Dendritic cell treated with granulocyte-macrophage colony-stimulating factor and Interleukin-4, amounts not matched to agents 40 ng/mL and 50 ng/mL, for 4 days (primary cell): ENCODE measurements around the gene FAM50B.

Experiments
- H3K27ac Mint-ChIP-seq: one replicate; pipeline ENCODE4 v1.8.0; 2022; ENCODE audit warnings: mild to moderate bottlenecking, mixed read lengths
- H3K27me3 Mint-ChIP-seq: one replicate; pipeline ENCODE4 v1.8.0; 2022; ENCODE audit warnings: mild to moderate bottlenecking, mixed read lengths
- H3K36me3 Mint-ChIP-seq: one replicate; pipeline ENCODE4 v1.8.0; 2022; ENCODE audit warnings: low read depth, mixed read lengths
- H3K4me1 Mint-ChIP-seq: one replicate; pipeline ENCODE4 v1.8.0; 2022; ENCODE audit warnings: low read depth, mixed read lengths
- H3K4me3 Mint-ChIP-seq: one replicate; pipeline ENCODE4 v1.8.0; 2022; ENCODE audit warnings: mild to moderate bottlenecking, moderate library complexity, mixed read lengths
- H3K9me3 Mint-ChIP-seq: one replicate; pipeline ENCODE4 v1.8.0; 2022; ENCODE audit warnings: mixed read lengths
- intact Hi-C: fragments of 100-400 bp; cut with micrococcal nuclease; formaldehyde crosslinking; loops from one replicate; pipeline ENCODE4 v1.15.0; 2022

FAM50B gene

DNA sequence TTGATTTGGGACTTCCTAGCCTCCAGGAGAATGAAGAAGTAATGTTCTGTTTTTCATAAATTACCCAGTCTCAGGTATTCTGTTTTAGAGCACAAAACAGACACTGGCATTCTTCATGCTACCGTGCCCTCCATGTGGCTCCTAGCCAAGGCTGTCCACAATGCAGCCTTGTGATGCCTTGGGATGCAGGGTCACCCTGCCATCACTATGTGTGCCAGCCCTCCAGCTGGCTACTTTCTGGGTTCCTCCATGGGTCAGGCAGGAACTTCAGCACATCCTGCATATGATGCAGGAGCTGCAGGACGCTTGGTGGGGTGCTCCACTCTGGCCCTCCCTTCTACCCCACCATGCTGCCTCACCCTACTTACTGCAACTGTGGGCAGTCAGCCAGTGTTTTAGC lies 38.0 kb upstream of the FAM50B start:
- H3K27ac Mint-ChIP-seq: no peak overlapping the region
- H3K36me3 Mint-ChIP-seq: no peaks in the 10 kb centered on the region
- peaks cover 7% of the 10 kb centered on the region for H3K4me1 Mint-ChIP-seq
- H3K4me3 Mint-ChIP-seq: no peak overlapping the region
- H3K27me3 Mint-ChIP-seq: peaks cover 16% of the 10 kb centered on the region
- no peaks in the 10 kb centered on the region for H3K9me3 Mint-ChIP-seq
- intact Hi-C loops: no loop called here

- Mint-ChIP-seq H3K36me3 (no peaks in the 10 kb centered on the region), H3K9me3 (no peaks in the 10 kb centered on the region), H3K27ac (no peak overlapping the region), H3K4me1 (peaks cover 7% of the 10 kb centered on the region), H3K27me3 (peaks cover 16% of the 10 kb centered on the region), H3K4me3 (no peak overlapping the region)
- intact Hi-C loops: no loop called here
Measured at GRCh38 chr6:3812596-3812995, 36.6 kb upstream of the FAM50B start.

GRCh38 chr6:3813150-3813780 lies 35.9 kb upstream of the FAM50B start:
- intact Hi-C loops: no loop called here
- Mint-ChIP-seq H3K36me3 (no peaks in the 10 kb centered on the region), H3K4me1 (peaks cover 7% of the 10 kb centered on the region), H3K27ac (no peak overlapping the region), H3K27me3 (peaks cover 16% of the 10 kb centered on the region), H3K9me3 (no peaks in the 10 kb centered on the region), H3K4me3 (no peak overlapping the region)

- no peaks in the 10 kb centered on the region for H3K36me3 Mint-ChIP-seq
- H3K9me3 Mint-ChIP-seq: no peaks in the 10 kb centered on the region
- intact Hi-C loops: no loop called here
- H3K27ac Mint-ChIP-seq: no peak overlapping the region
- peaks cover 7% of the 10 kb centered on the region for H3K4me1 Mint-ChIP-seq
- no peak overlapping the region for H3K4me3 Mint-ChIP-seq
- H3K27me3 Mint-ChIP-seq: peaks cover 16% of the 10 kb centered on the region
Measured at GRCh38 chr6:3813918-3814317, 35.3 kb upstream of the FAM50B start.

DNA sequence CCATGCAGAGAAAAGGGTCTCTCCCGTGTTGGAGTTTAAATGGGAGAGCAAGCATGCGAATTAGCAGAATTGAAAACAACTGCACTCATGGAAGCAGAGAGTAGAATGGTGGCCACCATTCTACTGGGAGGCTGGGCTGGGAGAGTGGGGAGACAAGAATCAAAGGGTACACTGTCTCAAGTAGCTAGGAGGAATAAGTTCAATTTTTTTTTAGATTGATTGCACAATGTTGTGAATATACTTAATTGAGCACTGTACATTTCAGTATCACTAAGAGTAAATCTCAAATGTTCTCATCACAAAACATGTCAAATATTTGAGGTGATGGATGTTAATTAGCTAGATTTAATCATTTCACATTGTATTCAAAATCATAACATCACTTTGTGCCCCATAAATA lies 34.6 kb upstream of the FAM50B start:
- H3K27ac Mint-ChIP-seq: no peak overlapping the region
- intact Hi-C loops: no loop called here
- no peaks in the 10 kb centered on the region for H3K9me3 Mint-ChIP-seq
- no peak overlapping the region for H3K4me3 Mint-ChIP-seq
- peaks cover 16% of the 10 kb centered on the region for H3K27me3 Mint-ChIP-seq
- no peaks in the 10 kb centered on the region for H3K36me3 Mint-ChIP-seq
- H3K4me1 Mint-ChIP-seq: peaks cover 7% of the 10 kb centered on the region

- peaks cover 7% of the 10 kb centered on the region for H3K4me1 Mint-ChIP-seq
- H3K9me3 Mint-ChIP-seq: no peaks in the 10 kb centered on the region
- H3K27me3 Mint-ChIP-seq: peaks cover 15% of the 10 kb centered on the region
- H3K27ac Mint-ChIP-seq: no peak overlapping the region
- no peak overlapping the region for H3K4me3 Mint-ChIP-seq
- intact Hi-C loops: no loop called here
- H3K36me3 Mint-ChIP-seq: no peaks in the 10 kb centered on the region
Measured at GRCh38 chr6:3816251-3816650, 32.9 kb upstream of the FAM50B start.

GRCh38 chr6:3819161-3820110 lies 29.7 kb upstream of the FAM50B start:
- H3K9me3 Mint-ChIP-seq: no peaks in the 10 kb centered on the region
- no peak overlapping the region for H3K27ac Mint-ChIP-seq
- no peaks in the 10 kb centered on the region for H3K4me1 Mint-ChIP-seq
- intact Hi-C loops: no loop called here
- no peak overlapping the region for H3K4me3 Mint-ChIP-seq
- H3K36me3 Mint-ChIP-seq: no peaks in the 10 kb centered on the region
- peaks cover under 1% of the 10 kb centered on the region for H3K27me3 Mint-ChIP-seq

- Mint-ChIP-seq H3K4me1 (no peaks in the 10 kb centered on the region), H3K27me3 (peaks cover 2% of the 10 kb centered on the region), H3K36me3 (no peaks in the 10 kb centered on the region), H3K27ac (no peak overlapping the region), H3K4me3 (no peak overlapping the region), H3K9me3 (no peaks in the 10 kb centered on the region)
- intact Hi-C loops: no loop called here
Measured at GRCh38 chr6:3820563-3820962, 28.6 kb upstream of the FAM50B start.

GRCh38 chr6:3822747-3823445 lies 26.3 kb upstream of the FAM50B start:
- intact Hi-C loops: no loop called here
- Mint-ChIP-seq H3K27ac (no peak overlapping the region), H3K27me3 (peaks cover 2% of the 10 kb centered on the region), H3K9me3 (no peaks in the 10 kb centered on the region), H3K4me3 (no peak overlapping the region), H3K36me3 (no peaks in the 10 kb centered on the region), H3K4me1 (no peaks in the 10 kb centered on the region)

DNA sequence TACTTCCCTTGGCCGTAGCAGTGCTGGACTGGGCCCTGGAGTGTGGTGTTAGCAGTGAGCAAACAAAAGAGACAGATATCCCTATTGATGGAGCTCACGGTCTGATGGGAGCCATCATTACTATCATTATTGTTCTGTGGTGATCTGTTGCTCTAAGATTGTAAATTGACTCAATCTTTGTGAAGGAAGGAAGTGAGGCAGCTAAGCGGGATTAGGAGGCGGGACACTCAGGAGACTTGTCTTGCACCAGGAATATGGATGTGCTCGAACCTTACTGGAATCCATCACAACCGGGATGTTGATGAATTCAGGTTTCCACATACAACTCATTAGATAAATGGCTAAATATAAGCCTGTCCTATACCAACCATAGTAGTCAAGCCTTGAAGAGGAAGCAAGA lies 25.5 kb upstream of the FAM50B start:
- Mint-ChIP-seq H3K27me3 (peaks cover 2% of the 10 kb centered on the region), H3K4me3 (no peak overlapping the region), H3K4me1 (no peaks in the 10 kb centered on the region), H3K9me3 (no peaks in the 10 kb centered on the region), H3K36me3 (no peaks in the 10 kb centered on the region), H3K27ac (no peak overlapping the region)
- intact Hi-C loops: no loop called here

DNA sequence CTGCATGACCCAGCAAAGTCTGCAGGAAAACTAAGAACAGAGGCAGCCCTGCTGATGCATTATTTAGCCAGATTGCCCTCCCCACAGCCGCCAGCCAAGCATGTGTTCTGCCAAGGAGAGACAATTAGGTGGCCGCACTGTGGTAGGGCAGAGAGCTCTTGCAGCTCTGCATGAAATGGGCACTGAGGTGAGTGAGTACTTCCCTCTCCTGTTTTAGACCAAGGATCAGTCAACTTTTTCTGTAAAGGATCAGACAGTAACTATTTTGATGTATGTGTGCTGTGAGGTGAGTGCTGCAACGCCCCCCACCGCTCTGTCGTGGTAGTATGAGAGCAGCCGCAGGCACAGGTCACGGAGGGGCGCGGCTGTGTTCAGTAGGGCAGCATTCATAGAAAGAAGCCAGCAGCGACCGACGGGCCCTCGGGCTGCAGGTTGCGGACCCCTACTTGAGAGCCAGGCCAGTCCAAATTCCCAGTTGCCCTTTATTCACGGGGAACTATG lies 23.8 kb upstream of the FAM50B start:
- Mint-ChIP-seq H3K9me3 (no peaks in the 10 kb centered on the region), H3K27me3 (peaks cover 2% of the 10 kb centered on the region), H3K4me1 (no peaks in the 10 kb centered on the region), H3K27ac (no peak overlapping the region), H3K4me3 (no peak overlapping the region), H3K36me3 (no peaks in the 10 kb centered on the region)
- intact Hi-C loops: no loop called here

DNA sequence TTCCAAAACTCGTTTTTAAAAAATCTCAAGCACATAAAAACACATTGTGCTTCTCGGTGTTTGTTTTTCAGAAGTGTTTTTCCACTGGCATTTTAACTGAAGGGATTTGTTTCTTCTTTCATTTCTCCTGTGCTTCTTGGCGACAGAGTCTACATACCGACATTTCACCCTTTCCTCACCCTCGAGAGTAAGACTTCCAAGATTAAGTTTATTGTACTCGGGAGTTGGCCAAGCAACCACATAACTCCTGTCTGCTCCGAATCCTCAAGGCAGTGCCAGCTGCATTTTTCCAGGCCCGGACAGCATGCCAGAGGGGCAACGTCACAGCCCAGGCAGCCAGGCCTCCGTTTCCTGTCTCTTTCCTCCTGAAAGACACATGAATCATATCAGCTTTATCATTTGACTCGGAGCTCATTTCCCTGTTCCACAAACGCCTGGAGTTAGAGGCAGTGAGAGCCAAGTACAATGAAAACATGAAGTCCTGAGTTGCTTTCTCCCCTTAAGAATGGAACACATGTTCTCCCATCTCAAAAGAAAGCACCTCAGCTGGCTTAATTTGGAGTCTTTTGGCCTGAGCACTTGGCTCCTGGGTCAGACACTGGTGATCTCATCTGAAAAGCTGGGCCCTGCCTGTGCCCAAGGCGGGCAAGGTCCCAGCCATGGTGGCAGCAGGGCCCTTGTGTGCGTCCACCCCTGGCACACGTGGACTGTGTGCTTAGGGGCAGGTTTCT lies 23.2 kb upstream of the FAM50B start:
- intact Hi-C loops: no loop called here
- Mint-ChIP-seq H3K27me3 (peaks cover 2% of the 10 kb centered on the region), H3K27ac (no peak overlapping the region), H3K36me3 (no peaks in the 10 kb centered on the region), H3K9me3 (no peaks in the 10 kb centered on the region), H3K4me1 (no peaks in the 10 kb centered on the region), H3K4me3 (no peak overlapping the region)

DNA sequence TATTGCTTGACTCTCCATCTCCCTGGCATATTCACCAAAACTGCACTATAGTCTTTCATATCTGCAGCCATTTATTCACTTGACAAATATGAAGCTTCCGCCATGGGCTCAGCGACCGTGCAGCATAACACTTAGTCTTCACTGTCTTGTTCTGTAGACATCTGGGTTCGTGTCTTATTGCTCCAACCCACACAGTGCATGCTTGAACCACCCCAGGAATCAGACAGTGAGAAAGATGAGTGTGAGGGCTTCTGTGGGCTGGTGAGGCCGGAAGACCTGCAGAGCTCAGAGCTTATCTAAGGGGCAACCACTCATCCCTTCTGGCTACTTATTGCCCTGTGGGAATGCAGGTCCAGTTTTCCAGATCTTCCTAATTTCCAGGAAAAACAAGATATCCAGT lies 19.9 kb upstream of the FAM50B start:
- peaks cover 2% of the 10 kb centered on the region for H3K27me3 Mint-ChIP-seq
- no peaks in the 10 kb centered on the region for H3K36me3 Mint-ChIP-seq
- no peaks in the 10 kb centered on the region for H3K9me3 Mint-ChIP-seq
- H3K27ac Mint-ChIP-seq: no peak overlapping the region
- H3K4me3 Mint-ChIP-seq: no peak overlapping the region
- H3K4me1 Mint-ChIP-seq: peaks cover 10% of the 10 kb centered on the region
- intact Hi-C loops: no loop called here
